ENCODE data around the gene CALML4.

DNA sequence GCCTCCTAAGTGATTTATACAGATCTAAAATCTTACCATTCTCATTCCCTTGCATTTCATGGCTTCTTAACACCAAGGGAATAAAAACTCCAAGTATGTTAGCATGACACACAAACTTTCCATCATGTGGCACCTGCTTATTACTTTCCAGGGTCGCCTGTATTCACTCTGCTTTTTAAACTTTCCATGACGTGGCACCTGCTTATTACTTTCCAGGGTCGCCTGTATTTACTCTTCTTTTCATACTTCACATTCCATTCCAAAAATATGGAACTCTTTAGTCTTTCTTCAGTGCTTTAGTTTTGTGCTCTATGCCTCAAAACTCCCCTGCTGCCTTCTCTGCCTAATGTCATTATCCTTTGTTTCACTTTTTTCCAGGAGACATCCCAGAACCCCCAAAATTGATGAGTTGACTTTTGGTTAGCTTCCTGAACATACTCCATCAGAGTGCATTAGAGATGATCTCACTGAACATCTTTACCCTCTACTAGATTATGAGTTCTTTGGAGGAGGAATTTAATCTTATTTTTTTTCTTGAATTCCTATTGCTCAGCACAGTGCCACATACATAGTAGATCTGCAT is 47.0 kb downstream of the CALML4 start:
- TF ChIP-seq, protein P1, sequence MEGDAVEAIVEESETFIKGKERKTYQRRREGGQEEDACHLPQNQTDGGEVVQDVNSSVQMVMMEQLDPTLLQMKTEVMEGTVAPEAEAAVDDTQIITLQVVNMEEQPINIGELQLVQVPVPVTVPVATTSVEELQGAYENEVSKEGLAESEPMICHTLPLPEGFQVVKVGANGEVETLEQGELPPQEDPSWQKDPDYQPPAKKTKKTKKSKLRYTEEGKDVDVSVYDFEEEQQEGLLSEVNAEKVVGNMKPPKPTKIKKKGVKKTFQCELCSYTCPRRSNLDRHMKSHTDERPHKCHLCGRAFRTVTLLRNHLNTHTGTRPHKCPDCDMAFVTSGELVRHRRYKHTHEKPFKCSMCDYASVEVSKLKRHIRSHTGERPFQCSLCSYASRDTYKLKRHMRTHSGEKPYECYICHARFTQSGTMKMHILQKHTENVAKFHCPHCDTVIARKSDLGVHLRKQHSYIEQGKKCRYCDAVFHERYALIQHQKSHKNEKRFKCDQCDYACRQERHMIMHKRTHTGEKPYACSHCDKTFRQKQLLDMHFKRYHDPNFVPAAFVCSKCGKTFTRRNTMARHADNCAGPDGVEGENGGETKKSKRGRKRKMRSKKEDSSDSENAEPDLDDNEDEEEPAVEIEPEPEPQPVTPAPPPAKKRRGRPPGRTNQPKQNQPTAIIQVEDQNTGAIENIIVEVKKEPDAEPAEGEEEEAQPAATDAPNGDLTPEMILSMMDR (conservative IDR thresholded peaks at IDR 0.05; ENCODE audit: low read depth in 2 of 2): no peak
- TF ChIP-seq ETS1 (IDR thresholded peaks at IDR 0.05): no peak
